Mucosa of descending colon (tissue), 3 donors: ENCODE data around the gene SHB. TPM values are rescaled to one million over a fixed set of nuclear protein-coding genes. Genes with fewer than 3 reads are reported as not detected.

Experiments
- ATAC-seq: fragments of 200-7000 bp; cut with Tn5 transposase; one replicate; pipeline ENCODE4 v1.9.1; 2020; ENCODE audit warnings: mild to moderate bottlenecking, moderate library complexity
- DNase-seq, 3 donors: peaks; one replicate each; pipeline ENCODE4 v3.0.0-alpha.2; 2020
- H3K36me3 ChIP-seq: fragments of 200-600 bp; one replicate; pipeline ENCODE4 v1.8.0; 2021; ENCODE audit warnings: low read depth, mild to moderate bottlenecking
- H3K4me1 ChIP-seq: fragments of 200-600 bp; one replicate; pipeline ENCODE4 v1.8.0; 2021; ENCODE audit warnings: low read depth, mild to moderate bottlenecking
- H3K4me3 ChIP-seq: fragments of 200-600 bp; one replicate; pipeline ENCODE4 v1.8.0; 2021; ENCODE audit warnings: mild to moderate bottlenecking
- H3K9me3 ChIP-seq: fragments of 200-600 bp; one replicate; pipeline ENCODE4 v1.8.0; 2021; ENCODE audit warnings: mild to moderate bottlenecking
- CTCF ChIP-seq: fragments of 200-600 bp; IDR thresholded peaks from one replicate; pipeline ENCODE4 v1.8.0; 2022; ENCODE audit warnings: antibody characterized with exemption, mild to moderate bottlenecking
- intact Hi-C, 2 donors: fragments of 100-400 bp; cut with DNase I in 1 of 2; cut with micrococcal nuclease in 1 of 2; formaldehyde crosslinking; loops; one replicate each; pipeline versions ENCODE4 v1.11.0 to v1.11.1; 2022; cut with DNase I, micrococcal nuclease
- total RNA-seq, 3 donors: library from RNA; stranded (reverse); fragmentation: NEBNext Ultra II Directional in 2 of 3; extraction: Animal tissue kit (Norgen Biotek cat#: 25700) in 2 of 3; gene quantifications; one replicate each; pipeline versions ENCODE4 v1.2.1 to v1.2.4, GENCODE V29; 2021 to 2023
- donor health status: DM: no; HTN: no; CAD: no; lungs with moderate emphysema.
- donor health status: DM: no; HTN: no; CAD: no.
- donor health status: DM: no; HTN: yes; CAD: no.

Gene SHB
- total RNA-seq, 3 donors from 2014 or later = 20.3 to 23.9 (median 20.6) TPM

- peak in 2 of 3 donors; percentile 63 for DNase-seq
- Histone ChIP-seq H3K9me3 (no peaks in the 10 kb centered on the region), H3K36me3 (no peaks in the 10 kb centered on the region), H3K4me1 (peaks cover 37% of the 10 kb centered on the region), H3K4me3 (peak overlapping the region; percentile 78)
- TF ChIP-seq CTCF = no peak
- no peak for ATAC-seq
- intact Hi-C loops = loop anchor here (5.0 to 10.0 kb wide), 2 partner anchors 101 to 143 kb away; no protein-coding TSS in a partner anchor
Measured at GRCh38 chr9:38067859-38068681, 957 bp downstream of the SHB start.

GRCh38 chr9:38066914-38067858, 1.8 kb downstream of the SHB start:
- TF ChIP-seq CTCF = no peak
- ATAC-seq (peak; percentile 44), DNase-seq (peak; percentile 81 to 84 (median 83))
- Histone ChIP-seq H3K4me3 (peak overlapping the region; percentile 78), H3K9me3 (no peaks in the 10 kb centered on the region), H3K4me1 (peaks cover 44% of the 10 kb centered on the region), H3K36me3 (no peaks in the 10 kb centered on the region)
- intact Hi-C loops = loop anchor here (5.0 to 10.0 kb wide), 2 partner anchors 100 to 142 kb away; no protein-coding TSS in a partner anchor

GRCh38 chr9:38066197-38066913, 2.7 kb downstream of the SHB start:
- DNase-seq = peak in 2 of 3 donors; percentile 29 to 48
- H3K9me3 ChIP-seq = no peaks in the 10 kb centered on the region
- no peak for ATAC-seq
- TF ChIP-seq CTCF = no peak
- peak overlapping the region; percentile 78 for H3K4me3 ChIP-seq
- peaks cover 48% of the 10 kb centered on the region for H3K4me1 ChIP-seq
- no peaks in the 10 kb centered on the region for H3K36me3 ChIP-seq
- intact Hi-C loops = loop anchor here (5.0 to 10.0 kb wide), 2 partner anchors 99 to 142 kb away; no protein-coding TSS in a partner anchor

DNA sequence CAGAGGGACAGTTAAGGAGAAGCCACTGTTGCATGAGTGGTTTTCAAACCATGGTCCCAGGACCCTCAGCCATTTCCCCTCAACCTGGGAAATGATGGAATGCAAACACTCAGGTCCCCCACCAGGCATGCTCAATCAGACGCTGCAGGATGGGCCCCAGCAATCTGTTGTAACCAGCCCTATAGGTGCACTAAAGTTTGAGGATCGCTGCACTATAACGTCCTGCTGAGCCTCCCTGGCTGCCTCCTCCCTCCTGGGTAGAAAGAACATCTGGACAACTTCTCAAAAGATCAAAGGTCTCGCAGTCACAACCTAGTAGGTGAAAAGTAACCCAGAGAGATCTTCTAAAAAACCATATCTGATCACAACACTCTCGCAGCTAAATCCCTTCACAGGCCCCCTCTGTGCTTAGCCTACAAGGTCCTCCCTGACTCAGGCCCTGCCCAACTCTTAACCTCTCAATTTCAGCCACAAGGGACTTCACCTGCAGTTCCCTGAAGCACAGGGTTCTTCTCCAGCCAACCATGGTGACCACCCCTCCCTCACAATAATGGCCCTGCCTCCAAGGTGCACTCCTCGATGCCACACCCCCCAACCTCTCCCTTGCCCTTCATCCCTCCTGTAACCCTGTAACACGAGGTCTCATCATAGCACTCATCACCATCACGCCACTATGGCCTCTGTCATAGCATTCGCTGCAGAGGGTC, 3.5 kb downstream of the SHB start:
- H3K4me1 ChIP-seq = peaks cover 41% of the 10 kb centered on the region
- intact Hi-C loops = loop anchor here (5.0 to 10.0 kb wide), 2 partner anchors 98 to 141 kb away; no protein-coding TSS in a partner anchor
- no peaks in the 10 kb centered on the region for H3K36me3 ChIP-seq
- TF ChIP-seq CTCF = no peak
- DNase-seq (no peak), ATAC-seq (no peak)
- H3K9me3 ChIP-seq = no peaks in the 10 kb centered on the region
- H3K4me3 ChIP-seq = no peak overlapping the region
